ENCODE results near the gene VIPR2.
"Not testable (repeated sequence)": the region's sequence is repeated elsewhere in the genome, so short reads cannot be mapped to it uniquely, and the experiment has no call there.

- TF ChIP-seq, protein P1, sequence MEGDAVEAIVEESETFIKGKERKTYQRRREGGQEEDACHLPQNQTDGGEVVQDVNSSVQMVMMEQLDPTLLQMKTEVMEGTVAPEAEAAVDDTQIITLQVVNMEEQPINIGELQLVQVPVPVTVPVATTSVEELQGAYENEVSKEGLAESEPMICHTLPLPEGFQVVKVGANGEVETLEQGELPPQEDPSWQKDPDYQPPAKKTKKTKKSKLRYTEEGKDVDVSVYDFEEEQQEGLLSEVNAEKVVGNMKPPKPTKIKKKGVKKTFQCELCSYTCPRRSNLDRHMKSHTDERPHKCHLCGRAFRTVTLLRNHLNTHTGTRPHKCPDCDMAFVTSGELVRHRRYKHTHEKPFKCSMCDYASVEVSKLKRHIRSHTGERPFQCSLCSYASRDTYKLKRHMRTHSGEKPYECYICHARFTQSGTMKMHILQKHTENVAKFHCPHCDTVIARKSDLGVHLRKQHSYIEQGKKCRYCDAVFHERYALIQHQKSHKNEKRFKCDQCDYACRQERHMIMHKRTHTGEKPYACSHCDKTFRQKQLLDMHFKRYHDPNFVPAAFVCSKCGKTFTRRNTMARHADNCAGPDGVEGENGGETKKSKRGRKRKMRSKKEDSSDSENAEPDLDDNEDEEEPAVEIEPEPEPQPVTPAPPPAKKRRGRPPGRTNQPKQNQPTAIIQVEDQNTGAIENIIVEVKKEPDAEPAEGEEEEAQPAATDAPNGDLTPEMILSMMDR (IDR thresholded peaks at IDR 0.05), result not testable (repeated sequence)
- not testable (repeated sequence) for TF ChIP-seq POLR2A (IDR thresholded peaks at IDR 0.05)
Observed at GRCh38 chr7:158998261-158998660, 146.4 kb downstream of the VIPR2 start.
